Spleen (tissue), 11 donors: ENCODE results near the gene KAT8. TPM values are rescaled to one million over a fixed set of nuclear protein-coding genes. Genes with fewer than 3 reads are reported as not detected.
"Not testable (repeated sequence)": the region's sequence is repeated elsewhere in the genome, so short reads cannot be mapped to it uniquely, and the experiment has no call there.

ENCODE experiments used
- DNase-seq: peaks from one replicate; pipeline ENCODE4 v3.0.0-alpha.2; 2020
- H3K27ac ChIP-seq, 8 donors: fragments of 200-600 bp; sonication (generic) in 7 of 8; 1 replicate in 4 of 8; 2 replicates in 4 of 8; pipeline versions ENCODE4 v1.5.0 to v1.8.0; 2016 to 2021; ENCODE audit warnings: inconsistent platforms in 4 of 8, mild to moderate bottlenecking in 4 of 8, moderate library complexity in 1 of 8
- H3K27me3 ChIP-seq, 7 donors: fragments of 200-600 bp; sonication (generic) in 6 of 7; replicated peaks in 1 of 7; 1 replicate in 4 of 7; 2 replicates in 3 of 7; pipeline versions ENCODE4 v1.5.0 to v1.8.0; 2016 to 2021; ENCODE audit warnings: inconsistent platforms in 3 of 7, mild to moderate bottlenecking in 1 of 7
- H3K36me3 ChIP-seq, 6 donors: fragments of 200-600 bp; sonication (generic) in 5 of 6; 1 replicate in 4 of 6; 2 replicates in 2 of 6; pipeline versions ENCODE4 v1.5.0 to v1.8.0; 2016 to 2021; ENCODE audit warnings: inconsistent platforms in 2 of 6
- H3K4me1 ChIP-seq, 6 donors: fragments of 200-600 bp; sonication (generic) in 5 of 6; 1 replicate in 3 of 6; 2 replicates in 3 of 6; pipeline versions ENCODE4 v1.5.0 to v1.8.0; 2016 to 2021; ENCODE audit warnings: inconsistent platforms in 3 of 6
- H3K4me3 ChIP-seq, 8 donors: fragments of 200-600 bp; sonication (generic) in 7 of 8; 1 replicate in 4 of 8; 2 replicates in 4 of 8; pipeline versions ENCODE4 v1.5.0 to v1.8.0; 2016 to 2021; ENCODE audit warnings: inconsistent platforms in 4 of 8, mild to moderate bottlenecking in 4 of 8, moderate library complexity in 2 of 8
- H3K9me3 ChIP-seq, 8 donors: fragments of 200-600 bp; sonication (generic) in 7 of 8; 1 replicate in 4 of 8; 2 replicates in 4 of 8; pipeline versions ENCODE4 v1.5.0 to v1.8.0; 2016 to 2021; ENCODE audit warnings: inconsistent platforms in 4 of 8
- CTCF ChIP-seq, 11 experiments: fragments of 200-600 bp in 7 of 11; fragments of 450-650 bp in 4 of 11; sonication (generic) in 4 of 11; IDR thresholded peaks in 8 of 11; conservative IDR thresholded peaks in 3 of 11; 1 replicate in 7 of 11; 2 replicates in 4 of 11; pipeline versions ENCODE4 v1.4.0 to v1.8.0; 2016 to 2021; ENCODE audit warnings: antibody characterized with exemption in 11 of 11, inconsistent platforms in 4 of 11, mild to moderate bottlenecking in 1 of 11
- POLR2A ChIP-seq, 3 donors: fragments of 450-650 bp; IDR thresholded peaks; one replicate each; pipeline ENCODE4 v1.5.1; 2017; ENCODE audit warnings: antibody characterized with exemption in 3 of 3, mild to moderate bottlenecking in 1 of 3
- POLR2AphosphoS5 ChIP-seq, 3 donors: sonication (generic); formaldehyde crosslinking; IDR thresholded peaks; one replicate each; pipeline ENCODE4 v1.5.1; 2017; ENCODE audit warnings: antibody characterized with exemption in 3 of 3
- WGBS, 5 donors: extraction: QIAGEN DNeasy Blood & Tissue Kit in 3 of 5; methylation state at CpG; one replicate each; pipeline versions ENCODE4 v1.1.5 to v1.1.7; 2013 to 2018; 5-methylcytosine and 5-hydroxymethylcytosine counted together
- intact Hi-C: fragments of 100-400 bp; cut with DNase I; formaldehyde crosslinking; loops from one replicate; pipeline ENCODE4 v1.15.0; 2023; ENCODE audit warnings: low total_unique reads
- polyA plus RNA-seq, 3 donors: library from polyadenylated mRNA; stranded (reverse); fragments of 200-250 nt; gene quantifications; one replicate each; pipeline ENCODE4 v1.2.1, GENCODE V29; 2013
- total RNA-seq, 7 donors: library from RNA; depleted of rRNA in 3 of 7; stranded (reverse); fragments of >200 nt in 3 of 7; fragmentation: NEBNext Ultra II Directional in 4 of 7; extraction: Animal tissue kit (Norgen Biotek cat#: 25700) in 4 of 7; gene quantifications; one replicate each; pipeline versions ENCODE4 v1.1.0 to v1.2.1, GENCODE V29; 2016 to 2021
- donor health status: healthy with polysubstance abuse.
- donor health status: DM: no; HTN: no; CAD: no; lungs with moderate emphysema.
- donor health status: DM: no; HTN: no; CAD: no.
- donor health status: Bipolar disorder and iron deficiency.
- donor health status: healthy.
- donor health status: DM: no; HTN: no; CAD: no.
- donor health status: DM: yes; HTN: yes; CAD: no.

KAT8 gene
- total and polyA plus RNA-seq, 10 donors = 48.7 to 94.8 (median 80.4) TPM

GRCh38 chr16:31138621-31139578 is 21.4 kb downstream of the KAT8 start:
- Histone ChIP-seq H3K27ac (peak overlapping the region in 7 of 8 donors; percentile 3 to 70 (median 55)), H3K9me3 (no peaks in the 10 kb centered on the region), H3K27me3 (no peaks in the 10 kb centered on the region), H3K36me3 (no peaks in the 10 kb centered on the region), H3K4me1 (peaks cover 7 to 64% (median 34%) of the 10 kb centered on the region in 6 donors), H3K4me3 (peak overlapping the region in 1 of 8 donors; percentile 39)
- TF ChIP-seq CTCF (IDR thresholded peaks at IDR 0.05 in 8 of 11, conservative IDR thresholded peaks at IDR 0.05 in 3 of 11) = no peak
- no peak for TF ChIP-seq POLR2A (IDR thresholded peaks at IDR 0.05)
- peak; percentile 14 to 52 (median 48) for TF ChIP-seq POLR2AphosphoS5 (IDR thresholded peaks at IDR 0.05)
- intact Hi-C loops = no loop called here
- WGBS, 5 donors = 58 to 80% (median 71%) methylated on average over 23 to 27 of the region's 27 CpGs
- no peak for DNase-seq

GRCh38 chr16:31141071-31141469 is 23.6 kb downstream of the KAT8 start:
- Histone ChIP-seq H3K4me1 (peaks cover 7 to 47% (median 26%) of the 10 kb centered on the region in 6 donors), H3K27ac (peak overlapping the region in 7 of 8 donors; percentile 75 to 95 (median 88))
- H3K27me3 ChIP-seq, DNase-seq, H3K9me3 ChIP-seq, H3K4me3 ChIP-seq, intact Hi-C loops, H3K36me3 ChIP-seq: not testable (repeated sequence)
- WGBS, 5 donors = 89 to 93% (median 92%) methylated on average over 9 of the region's 9 CpGs

GRCh38 chr16:31141489-31142108 is 24.1 kb downstream of the KAT8 start:
- peak; percentile 87 for DNase-seq
- no peak for TF ChIP-seq POLR2A (IDR thresholded peaks at IDR 0.05)
- no peak for TF ChIP-seq CTCF (IDR thresholded peaks at IDR 0.05 in 8 of 11, conservative IDR thresholded peaks at IDR 0.05 in 3 of 11)
- no peak for TF ChIP-seq POLR2AphosphoS5 (IDR thresholded peaks at IDR 0.05)
- H3K27me3 ChIP-seq = no peaks in the 10 kb centered on the region
- H3K9me3 ChIP-seq = no peaks in the 10 kb centered on the region
- H3K4me3 ChIP-seq = peak overlapping the region in 5 of 8 donors; percentile 6 to 81 (median 47)
- no peaks in the 10 kb centered on the region for H3K36me3 ChIP-seq
- intact Hi-C loops = loop anchor here (2.0 kb wide), 1 partner anchor 37 kb away; no protein-coding TSS in a partner anchor
- WGBS, 5 donors = 27 to 54% (median 51%) methylated on average over 9 to 10 of the region's 10 CpGs
- H3K4me1 ChIP-seq = peaks cover 7 to 47% (median 26%) of the 10 kb centered on the region in 6 donors
- H3K27ac ChIP-seq = peak overlapping the region; percentile 37 to 95 (median 87)

- Histone ChIP-seq H3K36me3 (no peaks in the 10 kb centered on the region), H3K4me1 (peaks cover 7 to 47% (median 26%) of the 10 kb centered on the region in 6 donors), H3K9me3 (no peaks in the 10 kb centered on the region), H3K27ac (peak overlapping the region; percentile 70 to 95 (median 87)), H3K4me3 (peak overlapping the region; percentile 30 to 81 (median 46)), H3K27me3 (peaks cover 0 to under 1% (median 0%) of the 10 kb centered on the region in 7 donors)
- intact Hi-C loops = loop anchor here (2.0 kb wide), 1 partner anchor 36 kb away; no protein-coding TSS in a partner anchor
- TF ChIP-seq POLR2A (IDR thresholded peaks at IDR 0.05) (no peak), POLR2AphosphoS5 (IDR thresholded peaks at IDR 0.05) (peak; percentile 83 to 92 (median 86)), CTCF (IDR thresholded peaks at IDR 0.05 in 8 of 11, conservative IDR thresholded peaks at IDR 0.05 in 3 of 11) (peak; percentile 98 to 100 (median 99))
- WGBS, 5 donors = 1 to 6% (median 4%) methylated on average over 23 to 89 of the region's 89 CpGs
- DNase-seq = peak; percentile 100
These were observed 24.9 kb downstream of the KAT8 start for GRCh38 chr16:31142109-31143010.
